Stimulated activated CD8-positive, alpha-beta memory T cell treated with anti-CD3 and anti-CD28 coated beads, Interleukin-4, amount 100 ng/mL, for 4 hours (primary cell): ENCODE data around the gene COL5A1.

Experiments used
- DNase-seq, 2 donors: peaks; one replicate each; pipeline ENCODE4 v3.0.0-alpha.2; 2020; ENCODE audit warnings: low read depth in 2 of 2, low spot score in 1 of 2

COL5A1 gene

GRCh38 chr9:134724912-134725604 lies 83.5 kb downstream of the COL5A1 start:
- no peak for DNase-seq

- no peak for DNase-seq
Observed at GRCh38 chr9:134725605-134725940, 84.0 kb downstream of the COL5A1 start.

GRCh38 chr9:134726026-134726721 lies 84.6 kb downstream of the COL5A1 start:
- no peak for DNase-seq

- DNase-seq, result no peak
Observed at GRCh38 chr9:134726722-134727034, 85.1 kb downstream of the COL5A1 start.

- no peak for DNase-seq
Observed at GRCh38 chr9:134728021-134728795, 86.6 kb downstream of the COL5A1 start.

GRCh38 chr9:134728801-134729495 lies 87.3 kb downstream of the COL5A1 start:
- DNase-seq, result no peak

GRCh38 chr9:134730011-134730760 lies 88.6 kb downstream of the COL5A1 start:
- DNase-seq, result no peak

GRCh38 chr9:134730761-134731496 lies 89.3 kb downstream of the COL5A1 start:
- DNase-seq, result no peak

GRCh38 chr9:134731497-134732391 lies 90.1 kb downstream of the COL5A1 start:
- DNase-seq, result no peak

- DNase-seq, result no peak
Observed at GRCh38 chr9:134732392-134733110, 90.9 kb downstream of the COL5A1 start.

- DNase-seq, result no peak
Observed at GRCh38 chr9:134733480-134734232, 92.1 kb downstream of the COL5A1 start.

DNA sequence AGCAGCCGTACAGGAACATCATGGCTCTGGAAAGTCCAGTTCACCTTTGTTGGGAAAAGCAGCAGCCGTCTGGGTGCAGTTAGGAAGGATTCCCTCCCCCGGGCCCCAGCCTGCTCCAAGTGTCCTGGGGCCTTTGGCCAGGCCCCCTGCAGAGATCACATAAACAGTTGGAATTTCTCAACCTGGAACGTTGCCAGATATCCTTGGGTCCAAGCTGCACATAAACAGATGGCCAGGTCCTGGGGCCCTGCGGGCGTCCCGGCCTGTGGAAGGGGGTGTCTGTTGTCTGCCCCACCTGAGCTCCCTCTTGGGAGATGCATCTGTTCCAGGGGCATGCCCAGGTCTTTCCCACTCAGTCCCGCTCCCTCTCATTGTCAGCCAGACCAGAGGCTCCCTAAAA lies 92.7 kb downstream of the COL5A1 start:
- no peak for DNase-seq

DNA sequence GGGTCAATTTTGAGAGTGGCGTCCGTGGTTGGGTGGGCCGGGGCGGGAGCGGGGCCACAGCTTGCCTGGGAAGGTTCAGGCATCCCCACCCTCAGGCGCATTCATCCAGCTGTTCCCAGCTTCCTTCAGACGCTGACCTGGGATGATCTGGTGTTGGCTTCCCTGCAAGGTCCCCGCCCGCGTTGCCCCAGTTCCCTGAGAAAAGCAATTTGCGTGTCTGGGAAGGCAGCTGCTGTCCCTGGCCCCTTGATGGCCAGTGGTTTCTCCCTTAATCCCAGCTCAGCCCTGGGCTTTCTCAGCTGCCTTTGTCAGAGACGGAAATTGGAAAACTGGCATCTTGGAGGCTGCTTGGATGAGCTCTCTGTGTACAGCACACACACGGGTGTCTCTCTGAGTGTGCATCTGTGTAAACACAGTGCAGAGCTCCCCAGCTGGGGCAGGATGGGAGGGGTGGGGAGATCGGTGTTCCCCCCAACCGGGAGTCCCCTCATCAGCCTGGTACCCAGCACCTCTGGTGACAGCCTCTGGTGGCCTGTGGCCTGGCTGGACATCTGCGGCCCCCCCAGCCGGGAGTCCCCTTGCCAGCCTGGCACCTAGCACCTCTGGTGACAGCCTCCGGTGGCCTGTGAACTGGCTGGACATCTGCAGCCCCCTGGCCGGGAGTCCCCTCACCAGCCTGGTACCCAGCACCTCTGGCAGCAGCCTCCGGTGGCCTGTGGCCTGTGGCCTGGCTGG lies 94.0 kb downstream of the COL5A1 start:
- no peak for DNase-seq

GRCh38 chr9:134736791-134737497 lies 95.3 kb downstream of the COL5A1 start:
- no peak for DNase-seq

DNA sequence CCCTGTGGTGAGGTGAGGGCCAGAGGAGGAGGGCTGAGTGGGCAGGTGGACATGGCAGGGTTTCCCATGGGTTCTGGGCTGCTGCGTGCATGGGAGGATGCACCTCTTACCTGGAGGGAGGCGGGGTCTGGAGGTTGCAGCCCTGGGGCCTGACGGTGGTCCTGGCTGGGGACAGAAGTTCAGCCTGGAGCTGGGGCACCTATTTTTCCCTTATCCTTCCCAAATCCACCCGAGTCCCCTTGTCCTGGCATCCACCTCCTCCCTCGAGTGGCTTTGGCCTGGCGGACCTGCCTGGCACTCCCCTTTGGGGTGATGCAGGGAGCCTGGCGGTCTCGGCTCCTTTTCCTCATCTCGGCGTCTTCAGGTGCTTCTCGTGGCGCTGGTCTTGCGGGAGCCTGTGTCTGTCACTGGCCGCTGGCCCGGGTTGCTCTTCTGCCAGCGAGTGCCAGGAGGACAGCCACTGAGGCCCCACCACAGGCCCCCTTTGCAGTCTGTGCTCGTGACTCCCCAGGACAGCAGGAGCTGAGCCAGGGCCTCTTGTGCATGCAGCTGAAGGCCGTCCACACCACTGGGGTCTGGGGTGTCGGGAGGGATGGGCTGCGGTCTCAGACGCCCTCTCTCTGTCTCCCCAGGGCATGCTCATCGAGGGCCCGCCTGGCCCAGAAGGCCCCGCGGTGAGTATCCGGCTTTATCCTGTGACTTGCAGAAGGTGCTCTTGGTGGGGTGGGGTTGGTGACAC lies 96.4 kb downstream of the COL5A1 start:
- DNase-seq, result no peak
